ENCODE results near the gene CAGE1. TPM values are rescaled to one million over a fixed set of nuclear protein-coding genes. Genes with fewer than 3 reads are reported as not detected.

The CAGE1 gene
- total and polyA plus RNA-seq, 10 of the 15 experiments (the other 5 are each of a cell fraction or from before 2014, with no cell fraction given), result 0.03 to 0.42 (median 0.08) TPM; not detected in 3

- TF ChIP-seq, protein P1, sequence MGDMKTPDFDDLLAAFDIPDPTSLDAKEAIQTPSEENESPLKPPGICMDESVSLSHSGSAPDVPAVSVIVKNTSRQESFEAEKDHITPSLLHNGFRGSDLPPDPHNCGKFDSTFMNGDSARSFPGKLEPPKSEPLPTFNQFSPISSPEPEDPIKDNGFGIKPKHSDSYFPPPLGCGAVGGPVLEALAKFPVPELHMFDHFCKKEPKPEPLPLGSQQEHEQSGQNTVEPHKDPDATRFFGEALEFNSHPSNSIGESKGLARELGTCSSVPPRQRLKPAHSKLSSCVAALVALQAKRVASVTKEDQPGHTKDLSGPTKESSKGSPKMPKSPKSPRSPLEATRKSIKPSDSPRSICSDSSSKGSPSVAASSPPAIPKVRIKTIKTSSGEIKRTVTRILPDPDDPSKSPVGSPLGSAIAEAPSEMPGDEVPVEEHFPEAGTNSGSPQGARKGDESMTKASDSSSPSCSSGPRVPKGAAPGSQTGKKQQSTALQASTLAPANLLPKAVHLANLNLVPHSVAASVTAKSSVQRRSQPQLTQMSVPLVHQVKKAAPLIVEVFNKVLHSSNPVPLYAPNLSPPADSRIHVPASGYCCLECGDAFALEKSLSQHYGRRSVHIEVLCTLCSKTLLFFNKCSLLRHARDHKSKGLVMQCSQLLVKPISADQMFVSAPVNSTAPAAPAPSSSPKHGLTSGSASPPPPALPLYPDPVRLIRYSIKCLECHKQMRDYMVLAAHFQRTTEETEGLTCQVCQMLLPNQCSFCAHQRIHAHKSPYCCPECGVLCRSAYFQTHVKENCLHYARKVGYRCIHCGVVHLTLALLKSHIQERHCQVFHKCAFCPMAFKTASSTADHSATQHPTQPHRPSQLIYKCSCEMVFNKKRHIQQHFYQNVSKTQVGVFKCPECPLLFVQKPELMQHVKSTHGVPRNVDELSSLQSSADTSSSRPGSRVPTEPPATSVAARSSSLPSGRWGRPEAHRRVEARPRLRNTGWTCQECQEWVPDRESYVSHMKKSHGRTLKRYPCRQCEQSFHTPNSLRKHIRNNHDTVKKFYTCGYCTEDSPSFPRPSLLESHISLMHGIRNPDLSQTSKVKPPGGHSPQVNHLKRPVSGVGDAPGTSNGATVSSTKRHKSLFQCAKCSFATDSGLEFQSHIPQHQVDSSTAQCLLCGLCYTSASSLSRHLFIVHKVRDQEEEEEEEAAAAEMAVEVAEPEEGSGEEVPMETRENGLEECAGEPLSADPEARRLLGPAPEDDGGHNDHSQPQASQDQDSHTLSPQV (IDR thresholded peaks at IDR 0.05), result no peak
- TF ChIP-seq GATAD2B (conservative IDR thresholded peaks at IDR 0.05; ENCODE audit: low read depth) (no peak), CBFB (IDR thresholded peaks at IDR 0.05; ENCODE audit: low read depth) (no peak), ESRRA (IDR thresholded peaks at IDR 0.05; ENCODE audit: low read length) (no peak), KDM1A (IDR thresholded peaks at IDR 0.05; ENCODE audit: borderline replicate concordance) (no peak), CHD4 (IDR thresholded peaks at IDR 0.05) (no peak), ZBED1 (IDR thresholded peaks at IDR 0.05; ENCODE audit: borderline replicate concordance) (no peak), RAD21 (IDR thresholded peaks at IDR 0.05; ENCODE audit: insufficient read depth, low read depth, low read length) (no peak)
Measured at GRCh38 chr6:7316658-7317533, 72.6 kb downstream of the CAGE1 start (continued).

All from GM12878 (cell line).